GM18861 (cell line): ENCODE results near the gene RBBP8NL.
A peak's percentile ranks its signal among the peaks of the same experiment; 100 is the strongest.

Source experiments
- ATAC-seq: cut with Tn5 transposase; IDR thresholded peaks from one replicate; pipeline ENCODE4 v1.9.1; 2021; ENCODE audit not compliant: unreplicated experiment

Gene RBBP8NL

DNA sequence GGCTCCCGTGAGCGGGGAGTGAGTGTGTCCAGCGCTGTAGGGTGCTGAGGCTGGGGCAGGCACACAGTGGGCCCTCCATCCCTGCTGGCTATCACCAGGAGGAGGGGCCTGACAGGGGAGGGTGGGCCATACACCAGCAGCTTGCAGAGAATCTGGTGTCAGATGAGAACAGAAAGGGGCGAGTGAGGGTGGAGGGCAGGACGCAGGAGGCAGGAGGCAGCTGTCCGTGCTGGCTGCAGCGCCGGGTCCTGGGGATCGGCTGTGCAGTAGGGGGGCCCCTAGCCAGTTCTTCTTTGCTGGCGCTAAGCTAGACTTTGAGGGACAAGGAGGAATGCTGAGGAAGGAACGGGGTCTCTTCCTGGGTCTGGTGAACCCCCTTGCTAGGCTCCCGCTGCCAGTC is 18.7 kb downstream of the RBBP8NL start:
- no peak for ATAC-seq

DNA sequence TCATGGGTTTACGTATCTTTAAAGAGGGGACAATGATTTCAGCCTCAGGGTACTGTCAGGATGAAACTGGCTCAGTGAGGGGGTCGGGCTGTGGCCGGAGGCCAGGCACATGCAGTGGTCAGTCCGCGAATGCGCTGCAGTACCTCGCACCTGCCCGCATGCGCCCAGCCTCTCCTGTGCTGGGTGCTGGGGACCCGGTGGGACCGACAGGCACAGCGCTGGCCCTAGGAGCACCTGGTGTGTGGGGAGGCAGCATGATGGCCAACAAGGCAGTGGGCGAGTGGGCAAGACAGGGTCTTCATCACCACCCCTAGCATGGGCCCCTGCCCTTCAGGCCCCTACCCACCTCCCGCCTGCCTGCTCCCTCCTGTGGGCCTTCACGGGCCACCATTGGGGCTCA is 19.3 kb downstream of the RBBP8NL start:
- ATAC-seq, result no peak

DNA sequence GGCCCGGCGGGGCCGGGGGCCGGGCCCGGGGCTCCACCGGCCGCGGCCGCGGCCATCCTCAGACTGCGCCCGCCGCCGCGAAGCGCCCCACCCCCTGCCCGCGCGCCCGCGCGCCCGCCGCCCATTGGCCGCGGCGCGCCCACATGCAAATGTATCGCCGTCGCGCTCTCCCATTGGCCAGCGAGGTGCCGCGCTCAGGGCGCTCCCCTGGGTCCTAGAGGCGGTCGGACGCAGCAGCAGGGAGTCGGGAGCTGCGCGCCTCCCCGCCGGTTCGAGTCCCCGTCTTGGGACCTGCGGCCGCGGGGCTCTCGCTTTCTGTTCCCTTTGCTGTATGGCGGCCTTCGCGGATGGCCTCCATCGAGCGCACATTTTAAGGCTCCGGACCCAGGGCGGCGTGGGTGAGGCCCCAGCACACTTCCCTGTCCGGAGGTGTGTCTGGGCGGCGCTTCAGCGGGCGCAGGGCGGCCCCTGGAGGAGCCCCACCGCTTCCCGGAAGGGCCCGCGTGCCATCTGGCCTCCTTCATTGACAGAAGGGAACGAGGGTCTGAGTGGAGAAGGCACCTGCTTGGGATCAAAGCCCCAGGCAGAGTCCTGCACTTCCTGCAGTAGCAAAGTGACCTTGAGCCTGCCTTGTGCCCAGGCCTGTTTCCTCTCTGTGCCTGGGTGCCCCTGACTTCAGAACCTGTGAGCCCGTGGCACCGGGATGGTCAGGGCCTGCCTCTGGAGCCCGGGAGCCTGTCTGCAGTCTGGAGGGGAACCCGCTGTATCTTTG is 19.9 kb downstream of the RBBP8NL start, which contains the start of gene CABLES2:
TSS of gene CABLES2 (minus strand) at position 65 of the 772 bp plus-strand sequence. CDS start at position 56, 9 bp downstream.
- peak; percentile 78 for ATAC-seq

DNA sequence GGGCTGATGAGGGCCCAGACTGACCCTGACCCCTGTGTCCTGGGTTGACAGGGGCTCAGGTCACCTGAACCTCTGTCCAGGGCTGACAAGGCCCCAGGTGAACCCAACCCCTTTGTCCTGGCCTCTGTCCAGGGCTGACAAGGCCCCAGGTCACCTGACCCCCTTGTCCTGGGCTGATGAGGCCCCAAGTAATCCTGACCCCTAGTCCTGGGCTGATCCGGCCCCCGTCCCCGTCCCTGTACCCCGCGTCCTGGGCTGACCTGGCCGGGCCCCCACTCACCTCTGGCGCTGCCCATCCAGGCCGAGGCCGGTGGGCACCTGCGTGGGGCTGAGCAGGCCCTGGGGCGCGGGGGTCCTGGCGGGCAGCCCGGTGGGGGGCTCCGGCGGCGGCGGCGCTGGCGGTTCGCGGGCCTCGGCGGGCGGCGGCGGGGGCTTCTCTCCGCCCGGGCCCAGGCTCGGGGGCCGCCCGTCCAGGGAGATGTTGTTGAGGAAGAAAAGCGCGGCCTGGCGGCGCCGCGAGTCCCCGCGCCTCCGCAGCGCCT is 20.6 kb downstream of the RBBP8NL start:
- no peak for ATAC-seq

DNA sequence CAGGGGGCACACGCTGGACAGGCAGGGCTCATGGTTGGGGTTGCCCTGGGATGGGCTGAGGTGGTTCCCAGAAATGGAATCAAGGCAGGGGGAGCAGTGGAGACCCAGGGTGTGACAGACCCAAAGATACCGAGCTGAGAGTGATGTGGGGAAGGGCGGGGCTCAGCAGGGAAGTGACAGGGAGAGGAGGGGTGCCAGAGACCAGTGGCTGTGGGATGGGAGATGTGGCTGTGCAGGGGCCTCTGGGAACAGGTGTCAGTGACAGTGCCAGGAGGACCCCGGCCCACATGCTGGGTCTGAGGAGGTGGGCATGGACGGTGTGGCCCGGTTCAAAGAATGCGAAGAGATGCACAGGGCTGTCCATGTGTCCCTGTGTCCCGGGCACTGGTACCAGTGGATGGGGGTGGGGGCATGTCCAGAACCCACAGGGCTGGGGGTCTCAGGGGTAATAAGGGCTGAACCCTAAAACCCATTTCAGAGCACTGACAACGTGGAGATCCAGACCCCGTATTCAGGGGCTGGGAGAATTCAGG is 21.3 kb downstream of the RBBP8NL start:
- no peak for ATAC-seq

DNA sequence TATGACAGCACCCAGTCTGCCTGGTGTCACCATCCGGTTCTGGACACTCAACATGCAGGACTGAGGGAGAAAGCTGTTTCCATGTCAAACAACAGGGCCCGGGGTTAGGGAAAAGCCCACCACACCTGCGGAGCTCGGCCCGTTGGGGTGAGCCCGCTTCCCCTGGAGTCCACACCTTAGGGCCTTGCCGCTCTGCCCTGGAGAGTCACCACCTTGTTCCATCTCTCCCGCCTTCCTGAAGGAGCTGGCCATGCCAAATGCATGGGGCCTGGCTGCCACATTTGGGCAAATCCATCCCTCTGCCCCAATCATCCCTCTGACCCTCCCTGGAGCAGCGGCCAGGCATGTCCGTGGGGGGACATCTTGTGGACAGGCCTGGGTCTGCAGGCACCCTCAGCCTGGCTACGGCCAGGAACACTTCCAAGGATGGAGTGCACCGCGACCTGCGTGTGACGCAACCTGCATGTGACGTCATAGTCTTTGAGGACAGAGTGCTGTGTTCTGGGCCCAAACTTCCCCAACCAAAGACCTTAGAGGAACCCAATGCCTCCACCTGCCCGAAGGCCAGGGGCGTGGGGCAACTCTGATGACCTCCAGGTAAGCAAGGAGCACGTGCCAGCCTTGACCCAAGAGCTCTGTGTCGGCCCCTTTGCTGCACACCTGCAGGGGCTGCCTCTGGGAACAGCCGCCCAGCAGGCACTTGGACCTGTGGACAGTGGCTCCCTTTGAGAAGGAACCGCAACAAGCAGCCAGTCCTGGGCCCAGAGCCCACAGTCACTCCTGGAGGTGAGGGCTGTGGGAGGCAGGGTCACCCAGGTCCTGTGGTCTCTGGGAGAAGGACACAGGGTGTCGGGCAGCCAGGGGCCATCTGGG is 22.0 kb downstream of the RBBP8NL start:
- no peak for ATAC-seq

DNA sequence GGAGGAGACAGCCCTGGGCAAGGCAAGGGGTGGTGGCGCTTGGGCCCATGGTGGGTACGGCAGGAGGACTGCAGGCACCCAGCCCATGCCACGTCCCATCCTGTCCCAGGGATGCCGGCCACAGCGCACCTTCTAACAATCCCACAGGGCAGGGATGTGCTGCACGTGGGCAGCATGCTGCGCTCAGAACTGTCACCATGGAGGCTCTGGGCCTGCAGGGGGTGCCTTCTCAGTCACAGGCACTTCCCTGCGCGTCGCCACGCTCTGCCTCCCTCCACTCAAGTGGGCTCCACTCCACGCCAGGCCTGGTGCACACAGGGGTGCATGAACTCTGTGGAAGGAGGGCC is 22.6 kb downstream of the RBBP8NL start:
- no peak for ATAC-seq

DNA sequence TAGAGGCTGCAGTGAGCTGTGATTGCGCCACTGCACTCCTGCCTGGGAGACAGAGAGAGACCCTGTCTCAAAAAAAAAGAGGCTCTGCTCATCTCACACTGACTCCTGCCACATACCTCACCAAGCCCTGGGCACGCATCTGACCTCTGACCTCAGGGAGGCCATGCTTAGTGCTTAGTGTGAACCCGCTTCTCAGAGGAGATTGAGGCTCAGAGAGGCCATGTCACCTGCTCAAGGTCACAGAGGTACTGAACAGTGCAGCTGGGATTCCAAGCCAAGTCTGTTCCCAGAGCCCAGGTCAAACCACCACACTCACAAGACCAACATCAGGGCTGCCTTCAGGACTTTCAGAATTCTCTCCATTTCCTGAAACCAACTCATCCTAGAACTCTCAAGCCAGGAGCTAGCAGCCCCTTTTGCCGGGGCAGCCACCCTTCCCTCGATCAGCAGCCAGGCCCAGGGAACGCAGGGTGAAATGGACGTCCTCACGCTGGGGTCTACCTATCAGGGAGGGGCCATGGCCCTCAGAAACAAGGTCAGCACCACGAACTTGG is 23.1 kb downstream of the RBBP8NL start:
- no peak for ATAC-seq

DNA sequence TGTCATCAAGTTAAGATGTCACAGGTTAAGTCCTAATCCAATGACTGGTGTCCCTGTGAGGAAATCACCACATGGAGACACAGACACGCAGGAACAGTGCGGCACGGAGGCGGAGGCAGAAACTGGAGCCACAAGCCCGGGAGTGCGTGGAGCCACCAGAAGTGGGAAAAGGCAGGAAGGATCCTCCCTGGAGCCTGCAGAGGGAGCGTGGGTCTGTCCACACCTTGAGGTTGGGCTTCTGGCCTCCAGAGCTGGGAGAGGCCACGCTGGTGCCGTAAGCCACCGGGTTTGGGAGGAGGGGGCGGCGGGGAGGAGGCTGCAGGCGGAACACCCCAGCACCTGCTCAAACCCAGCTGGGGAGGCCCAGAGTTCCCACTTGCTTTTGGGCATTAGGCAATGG is 24.0 kb downstream of the RBBP8NL start:
- ATAC-seq, result no peak

DNA sequence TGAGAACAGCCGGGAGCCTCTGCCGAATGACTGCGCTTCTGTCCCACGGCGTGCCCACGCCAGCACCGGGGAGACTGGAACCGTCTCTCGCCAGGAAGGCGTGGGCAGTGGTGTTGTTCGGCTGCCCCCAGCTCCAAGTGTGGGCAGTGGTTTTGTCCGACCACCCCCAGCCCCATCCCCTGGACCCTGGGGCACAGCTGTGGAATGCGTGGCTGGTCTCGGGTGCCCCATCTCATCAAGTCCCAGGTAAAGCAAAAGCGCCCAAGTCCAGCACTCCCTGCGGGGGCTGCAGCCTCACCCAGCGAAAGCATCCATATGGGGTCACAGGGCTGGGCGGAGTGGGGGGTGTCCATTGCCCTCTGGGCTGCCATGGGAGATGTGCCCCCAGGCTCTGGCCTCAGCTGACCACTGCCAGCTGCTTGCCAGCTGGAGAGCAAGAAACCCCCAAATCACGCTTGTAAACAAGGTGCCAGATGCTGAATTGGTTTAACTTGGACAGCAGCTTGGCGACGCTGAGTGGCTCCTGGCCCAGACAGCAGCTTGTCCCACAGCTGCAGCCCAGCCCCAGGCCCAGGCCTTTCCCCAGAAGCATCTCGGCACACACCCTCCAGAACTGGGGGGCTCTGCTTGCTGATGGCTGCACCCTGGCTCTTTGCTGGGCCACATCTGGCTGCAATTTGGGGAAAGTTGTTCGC is 24.7 kb downstream of the RBBP8NL start:
- no peak for ATAC-seq

DNA sequence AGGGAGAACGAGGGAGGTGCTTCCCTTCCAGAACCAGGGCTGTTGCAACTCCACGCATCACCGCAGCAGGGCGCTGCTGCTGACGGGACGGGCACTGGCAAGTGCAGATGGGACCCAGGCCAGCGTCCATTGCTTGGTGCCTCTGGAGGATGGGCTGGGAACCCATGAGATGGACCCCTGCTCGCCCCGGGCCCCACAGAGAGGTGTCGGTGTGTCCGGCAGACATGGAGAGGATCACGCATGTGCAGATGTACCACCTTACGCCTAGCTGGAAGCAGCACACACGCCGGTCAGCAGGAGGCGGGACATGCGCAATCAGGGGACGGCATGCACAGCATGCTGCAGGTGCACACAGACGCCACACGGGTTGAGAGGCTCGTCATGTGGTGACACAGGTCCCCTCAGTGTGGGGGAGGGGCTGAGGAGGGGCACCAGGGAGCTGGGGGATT is 26.0 kb downstream of the RBBP8NL start:
- ATAC-seq, result no peak

DNA sequence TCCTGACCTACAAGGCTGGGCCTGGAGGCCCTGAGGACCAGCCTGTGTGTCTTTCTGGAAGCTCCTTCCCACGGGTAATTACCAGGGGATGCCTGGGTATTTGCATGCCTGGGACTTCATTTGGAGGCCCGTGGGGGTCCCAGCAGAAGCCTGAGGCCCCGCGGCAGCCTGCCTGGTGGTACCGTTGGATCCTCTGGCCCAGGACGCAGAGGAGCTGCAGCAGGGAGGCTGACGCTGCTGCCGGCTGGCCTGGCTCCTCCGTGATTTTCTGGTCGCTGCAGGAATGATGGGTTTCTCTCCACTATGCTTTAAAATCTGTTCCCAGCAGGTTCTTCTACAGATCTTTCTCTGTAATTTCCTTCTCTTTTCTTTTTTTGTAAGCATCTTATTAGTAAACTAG is 26.8 kb downstream of the RBBP8NL start:
- no peak for ATAC-seq

DNA sequence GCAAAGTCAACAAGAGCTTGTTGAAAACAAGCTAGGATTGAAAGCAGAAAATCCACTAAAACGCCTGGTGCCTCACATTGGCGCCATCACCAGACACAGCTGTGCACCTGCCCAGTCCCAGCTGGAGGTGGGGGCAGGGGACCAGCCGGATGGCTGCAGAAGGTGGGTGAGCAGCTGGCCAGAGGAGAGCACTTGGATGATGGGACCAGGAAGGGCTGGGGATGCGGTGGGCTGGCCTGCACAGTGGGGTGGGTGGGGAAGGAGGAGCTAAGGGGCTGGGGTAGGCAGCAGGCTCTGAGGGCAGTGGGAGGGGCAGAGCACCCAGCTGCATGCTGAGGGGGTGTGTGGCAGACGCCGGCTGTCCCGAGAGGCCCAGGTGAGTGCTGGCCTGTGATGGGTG is 27.3 kb downstream of the RBBP8NL start:
- no peak for ATAC-seq

DNA sequence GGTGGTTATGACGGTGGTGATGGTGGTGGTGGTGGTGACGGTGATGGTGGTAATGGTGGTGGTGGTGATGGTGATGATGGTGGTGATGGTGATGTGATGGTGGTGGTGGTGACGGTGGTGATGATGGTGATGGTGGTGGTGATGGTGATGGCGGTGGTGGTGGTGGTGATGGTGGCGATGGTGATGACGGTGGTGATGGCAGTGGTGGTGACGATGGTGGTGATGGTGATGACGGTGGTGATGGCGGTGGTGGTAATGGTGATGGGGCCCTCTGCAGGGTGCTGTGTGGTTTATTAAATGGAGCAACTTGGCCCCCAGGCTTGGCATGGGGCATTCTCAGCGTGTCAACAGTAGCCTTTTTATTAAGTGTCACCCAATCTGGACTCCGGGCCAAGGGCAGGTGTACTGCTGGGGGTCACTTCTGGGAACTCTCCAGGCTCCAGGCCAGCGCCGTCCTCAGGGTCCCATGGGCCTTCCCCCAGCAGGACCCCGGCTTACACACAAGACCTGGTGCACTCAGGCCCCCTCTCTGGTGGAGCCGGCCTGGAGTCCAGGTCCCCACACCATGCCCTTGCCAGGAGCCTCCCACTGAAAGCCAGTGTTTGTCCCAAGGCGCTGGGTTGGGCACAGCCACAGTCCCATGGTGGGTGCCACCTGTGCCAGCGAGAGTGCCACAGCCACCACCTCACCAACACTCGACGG is 29.1 kb downstream of the RBBP8NL start:
- no peak for ATAC-seq

DNA sequence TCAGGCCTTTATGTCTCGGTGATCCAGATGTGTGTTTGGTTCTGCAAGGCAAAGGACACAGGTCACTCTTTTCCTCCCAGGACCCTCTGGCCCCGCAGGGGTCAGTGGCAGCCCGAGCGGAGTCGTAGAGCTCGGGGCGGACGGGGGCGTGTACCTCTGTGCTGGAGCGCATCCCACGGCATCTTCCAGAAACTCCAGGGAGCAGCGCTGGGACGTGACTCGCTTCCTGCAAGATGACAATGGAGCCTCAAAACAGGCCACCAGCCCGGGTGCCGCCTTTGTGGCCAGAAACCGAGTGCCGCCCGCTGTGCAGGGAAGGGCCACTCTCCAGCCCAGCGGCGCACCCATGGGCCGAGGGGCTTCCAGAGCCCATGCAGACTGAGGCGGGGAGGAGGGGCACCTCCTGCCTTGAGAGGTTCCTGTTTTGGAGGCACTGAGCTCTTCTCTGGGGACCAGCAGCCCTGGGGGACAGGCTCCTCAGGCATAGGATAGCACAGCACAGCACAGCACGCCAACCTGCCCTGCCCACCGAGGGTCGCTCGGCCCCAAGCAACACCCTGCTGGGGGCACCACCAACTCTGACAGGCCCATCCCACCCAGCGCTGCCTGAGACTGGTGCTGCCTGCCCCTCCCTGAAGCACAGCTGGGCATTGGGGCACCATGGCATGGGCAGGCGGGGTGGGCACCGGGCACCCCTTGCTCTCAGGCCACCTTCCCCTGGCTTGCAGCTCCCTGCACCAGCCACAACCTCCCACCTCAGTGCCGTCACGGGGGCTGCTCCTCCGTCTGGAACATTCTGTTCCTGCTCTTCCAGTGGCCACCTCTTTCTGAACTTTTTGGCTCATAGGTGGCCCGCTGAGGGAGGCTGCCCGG is 30.7 kb downstream of the RBBP8NL start:
- ATAC-seq, result no peak

DNA sequence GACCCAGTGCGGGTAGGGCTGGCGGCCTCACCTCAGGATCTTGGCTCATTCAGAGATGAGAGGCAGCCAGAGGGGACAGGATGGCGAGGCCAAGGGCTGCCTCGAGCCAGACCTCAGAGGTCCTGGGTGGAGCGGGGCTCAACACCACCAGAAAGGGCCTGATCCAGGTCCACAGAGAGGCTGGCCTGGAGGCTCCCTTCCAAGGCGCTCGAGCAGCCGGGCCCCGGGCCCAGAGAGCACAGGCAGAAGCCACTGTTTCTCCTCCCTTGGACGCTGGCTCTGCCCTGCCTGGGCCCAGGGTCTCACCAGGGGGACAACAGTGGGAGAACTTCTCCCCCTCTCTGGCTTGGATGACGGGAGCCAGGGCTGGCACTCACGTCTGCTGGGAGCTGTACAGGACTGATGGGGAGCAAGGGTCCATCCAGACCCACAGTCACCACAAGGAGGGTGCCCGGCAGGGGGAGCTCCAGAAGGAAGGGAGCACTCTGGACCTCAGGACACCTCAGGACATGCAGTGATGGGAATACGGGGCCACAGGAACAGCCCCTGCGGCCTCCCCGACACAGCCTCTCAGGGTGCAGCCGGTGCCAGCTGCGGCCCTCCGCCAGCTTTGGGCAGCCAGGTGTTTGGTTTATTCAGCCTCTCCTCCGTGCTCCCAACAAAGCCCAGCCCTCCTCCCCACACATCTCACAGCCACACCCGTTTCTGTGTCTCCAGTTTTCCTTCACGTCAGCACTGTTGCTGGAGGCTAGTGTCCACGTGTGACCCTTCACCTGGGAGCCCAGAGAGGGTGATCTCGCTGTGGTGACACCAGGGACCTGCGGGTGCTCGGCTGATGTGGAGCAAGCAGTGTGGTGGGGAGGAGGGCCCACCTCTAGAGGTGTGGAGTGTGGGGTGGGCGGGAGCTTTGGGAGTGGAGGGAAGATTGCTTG is 31.8 kb downstream of the RBBP8NL start:
- no peak for ATAC-seq

DNA sequence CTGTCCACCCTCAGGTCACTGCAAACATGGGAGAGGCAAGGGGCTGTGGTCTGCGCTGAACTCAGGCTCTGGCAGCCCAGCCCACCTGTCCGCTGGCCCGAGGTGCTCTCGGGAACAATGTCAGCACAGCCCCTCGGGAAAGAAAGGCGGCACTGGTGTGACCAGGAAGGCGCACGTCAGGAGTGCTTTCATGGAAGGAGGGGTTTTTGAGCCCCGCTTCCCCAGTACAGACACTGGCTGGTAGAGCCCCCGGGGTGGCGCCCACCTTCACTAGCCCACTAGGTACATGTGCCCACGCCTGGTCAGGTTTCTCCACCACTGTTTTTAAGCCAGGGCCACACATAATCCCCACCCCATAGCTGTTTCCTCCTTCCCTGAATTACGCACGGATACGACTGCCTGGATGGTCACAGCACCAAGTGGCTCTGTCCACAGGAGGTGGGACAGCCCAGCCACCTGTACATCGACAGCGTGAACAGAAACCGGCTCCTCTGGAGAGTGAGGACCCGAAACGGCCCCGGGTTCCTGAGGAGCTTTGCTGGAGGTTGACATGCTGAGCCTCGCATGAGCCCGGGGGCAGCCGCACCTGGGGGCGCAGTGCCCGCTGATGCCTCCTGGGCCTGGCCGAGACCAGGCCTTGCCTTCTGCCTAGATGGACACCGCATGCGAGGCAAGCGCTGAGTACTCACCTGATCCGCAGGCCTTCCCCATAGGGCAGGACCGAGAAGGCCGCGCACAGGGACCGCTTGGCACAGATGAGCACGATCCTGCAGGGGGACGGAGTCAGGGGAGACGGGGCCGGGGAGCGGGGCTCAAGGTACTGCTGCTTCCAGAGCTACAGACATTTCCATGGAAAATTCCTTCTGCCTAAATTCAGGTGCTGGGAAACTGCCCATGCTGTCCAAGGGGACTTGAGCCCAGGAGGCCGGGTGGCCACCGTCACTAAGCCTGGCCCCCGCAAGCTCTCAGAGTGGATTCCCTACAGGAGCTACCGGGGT is 32.8 kb downstream of the RBBP8NL start:
- ATAC-seq, result no peak
